HL-60 (cell line): ENCODE measurements around the gene ICOS.

ENCODE experiments used
- DNase-seq, 2 experiments: peaks; one replicate each; pipeline ENCODE4 v3.0.0-alpha.2; 2010 to 2020; ENCODE audit warnings: low read depth in 1 of 2, low spot score in 1 of 2
- H3K27ac ChIP-seq: fragments of 250-450 bp; sonication (Bioruptor Pico); replicated peaks from 2 replicates; pipeline ENCODE4 v1.5.1; 2020; ENCODE audit warnings: mild to moderate bottlenecking, moderate library complexity
- H3K27me3 ChIP-seq: fragments of 250-450 bp; sonication (Bioruptor Pico); 2 replicates; pipeline ENCODE4 v1.5.1; 2021; ENCODE audit warnings: mild to moderate bottlenecking, moderate library complexity; ENCODE audit not compliant: insufficient read depth, poor library complexity, severe bottlenecking
- H3K4me3 ChIP-seq: replicated peaks from 2 replicates; pipeline ENCODE4 v1.5.1; 2011; ENCODE audit warnings: mild to moderate bottlenecking, control low read depth, low read length; ENCODE audit not compliant: insufficient read depth
- GABPA ChIP-seq: IDR thresholded peaks from 2 replicates; pipeline ENCODE4 v1.6.1; 2012; ENCODE audit warnings: low read depth
- POLR2AphosphoS5 ChIP-seq: IDR thresholded peaks from 2 replicates; pipeline ENCODE4 v1.6.1; 2012; ENCODE audit warnings: low read depth
- SPI1 ChIP-seq: IDR thresholded peaks from 2 replicates; pipeline ENCODE4 v1.6.1; 2012; ENCODE audit warnings: low read depth, mild to moderate bottlenecking, borderline replicate concordance
- TF ChIP-seq, protein P1 (sequence below): IDR thresholded peaks from one replicate; pipeline ENCODE4 v1.5.1; 2011; ENCODE audit warnings: low read length, control low read depth, inconsistent platforms; ENCODE audit not compliant: insufficient read depth
- TF ChIP-seq, protein P2 (sequence below): IDR thresholded peaks from 2 replicates; pipeline ENCODE4 v1.6.1; 2012; ENCODE audit warnings: low read depth; ENCODE audit not compliant: insufficient replicate concordance

Gene ICOS

GRCh38 chr2:203997481-203997880 lies 60.9 kb downstream of the ICOS start:
- Histone ChIP-seq H3K27me3 (peaks cover 2% of the 10 kb centered on the region), H3K27ac (no peak overlapping the region), H3K4me3 (no peak overlapping the region)
- DNase-seq = no peak
- TF ChIP-seq, protein P1, sequence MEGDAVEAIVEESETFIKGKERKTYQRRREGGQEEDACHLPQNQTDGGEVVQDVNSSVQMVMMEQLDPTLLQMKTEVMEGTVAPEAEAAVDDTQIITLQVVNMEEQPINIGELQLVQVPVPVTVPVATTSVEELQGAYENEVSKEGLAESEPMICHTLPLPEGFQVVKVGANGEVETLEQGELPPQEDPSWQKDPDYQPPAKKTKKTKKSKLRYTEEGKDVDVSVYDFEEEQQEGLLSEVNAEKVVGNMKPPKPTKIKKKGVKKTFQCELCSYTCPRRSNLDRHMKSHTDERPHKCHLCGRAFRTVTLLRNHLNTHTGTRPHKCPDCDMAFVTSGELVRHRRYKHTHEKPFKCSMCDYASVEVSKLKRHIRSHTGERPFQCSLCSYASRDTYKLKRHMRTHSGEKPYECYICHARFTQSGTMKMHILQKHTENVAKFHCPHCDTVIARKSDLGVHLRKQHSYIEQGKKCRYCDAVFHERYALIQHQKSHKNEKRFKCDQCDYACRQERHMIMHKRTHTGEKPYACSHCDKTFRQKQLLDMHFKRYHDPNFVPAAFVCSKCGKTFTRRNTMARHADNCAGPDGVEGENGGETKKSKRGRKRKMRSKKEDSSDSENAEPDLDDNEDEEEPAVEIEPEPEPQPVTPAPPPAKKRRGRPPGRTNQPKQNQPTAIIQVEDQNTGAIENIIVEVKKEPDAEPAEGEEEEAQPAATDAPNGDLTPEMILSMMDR = no peak
- TF ChIP-seq, protein P2, sequence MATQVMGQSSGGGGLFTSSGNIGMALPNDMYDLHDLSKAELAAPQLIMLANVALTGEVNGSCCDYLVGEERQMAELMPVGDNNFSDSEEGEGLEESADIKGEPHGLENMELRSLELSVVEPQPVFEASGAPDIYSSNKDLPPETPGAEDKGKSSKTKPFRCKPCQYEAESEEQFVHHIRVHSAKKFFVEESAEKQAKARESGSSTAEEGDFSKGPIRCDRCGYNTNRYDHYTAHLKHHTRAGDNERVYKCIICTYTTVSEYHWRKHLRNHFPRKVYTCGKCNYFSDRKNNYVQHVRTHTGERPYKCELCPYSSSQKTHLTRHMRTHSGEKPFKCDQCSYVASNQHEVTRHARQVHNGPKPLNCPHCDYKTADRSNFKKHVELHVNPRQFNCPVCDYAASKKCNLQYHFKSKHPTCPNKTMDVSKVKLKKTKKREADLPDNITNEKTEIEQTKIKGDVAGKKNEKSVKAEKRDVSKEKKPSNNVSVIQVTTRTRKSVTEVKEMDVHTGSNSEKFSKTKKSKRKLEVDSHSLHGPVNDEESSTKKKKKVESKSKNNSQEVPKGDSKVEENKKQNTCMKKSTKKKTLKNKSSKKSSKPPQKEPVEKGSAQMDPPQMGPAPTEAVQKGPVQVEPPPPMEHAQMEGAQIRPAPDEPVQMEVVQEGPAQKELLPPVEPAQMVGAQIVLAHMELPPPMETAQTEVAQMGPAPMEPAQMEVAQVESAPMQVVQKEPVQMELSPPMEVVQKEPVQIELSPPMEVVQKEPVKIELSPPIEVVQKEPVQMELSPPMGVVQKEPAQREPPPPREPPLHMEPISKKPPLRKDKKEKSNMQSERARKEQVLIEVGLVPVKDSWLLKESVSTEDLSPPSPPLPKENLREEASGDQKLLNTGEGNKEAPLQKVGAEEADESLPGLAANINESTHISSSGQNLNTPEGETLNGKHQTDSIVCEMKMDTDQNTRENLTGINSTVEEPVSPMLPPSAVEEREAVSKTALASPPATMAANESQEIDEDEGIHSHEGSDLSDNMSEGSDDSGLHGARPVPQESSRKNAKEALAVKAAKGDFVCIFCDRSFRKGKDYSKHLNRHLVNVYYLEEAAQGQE = no peak
- no peak for TF ChIP-seq GABPA
- TF ChIP-seq SPI1 = no peak
- TF ChIP-seq POLR2AphosphoS5 = no peak

DNA sequence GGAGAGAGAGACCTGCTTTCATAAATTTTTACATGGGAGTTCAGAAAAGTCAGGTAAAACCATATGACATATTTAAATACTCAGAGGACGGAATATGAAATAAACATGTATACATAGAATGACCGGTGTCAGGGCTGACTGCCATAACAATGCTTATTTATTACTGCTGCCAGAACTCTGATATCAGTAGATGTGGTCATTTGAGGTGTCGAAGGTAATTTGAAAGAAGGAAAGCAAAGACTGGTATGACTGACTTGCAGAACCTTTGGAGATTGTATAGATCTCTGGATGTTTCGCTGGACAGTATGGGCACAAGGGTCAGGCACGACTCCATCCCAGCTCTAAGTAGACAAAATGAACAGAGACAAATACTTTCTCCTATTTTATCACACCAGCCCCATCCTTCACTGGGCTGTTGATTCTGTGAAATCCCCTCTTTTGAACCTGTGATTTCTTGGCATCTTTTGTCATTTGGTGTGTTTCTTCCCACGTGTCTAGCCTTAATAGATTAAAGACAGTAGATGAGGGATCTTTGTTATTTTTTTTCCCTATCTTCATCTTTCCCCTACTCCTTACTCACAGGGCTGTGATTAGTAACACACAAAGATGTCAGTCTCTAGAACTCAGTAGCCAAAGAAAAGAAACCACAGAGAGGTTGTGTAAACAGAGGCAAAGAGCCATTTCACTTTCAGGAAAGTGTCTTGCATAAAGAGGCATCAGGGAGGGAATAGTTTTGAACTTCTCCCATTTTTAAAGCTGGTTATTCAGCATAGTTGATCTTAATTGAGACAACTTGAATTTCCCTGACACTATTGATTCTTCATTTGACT lies 61.6 kb downstream of the ICOS start:
- DNase-seq = no peak
- H3K4me3 ChIP-seq = no peak overlapping the region
- H3K27ac ChIP-seq = no peak overlapping the region
- no peak for TF ChIP-seq GABPA
- TF ChIP-seq, protein P2 = no peak
- H3K27me3 ChIP-seq = peaks cover 2% of the 10 kb centered on the region

GRCh38 chr2:203999835-204000234 lies 63.3 kb downstream of the ICOS start:
- no peak for DNase-seq
- TF ChIP-seq, protein P1 = no peak
- TF ChIP-seq SPI1 = no peak
- no peak for TF ChIP-seq POLR2AphosphoS5
- TF ChIP-seq GABPA = no peak
- TF ChIP-seq, protein P2 = no peak
- Histone ChIP-seq H3K27ac (no peak overlapping the region), H3K4me3 (no peak overlapping the region), H3K27me3 (peaks cover 2% of the 10 kb centered on the region)
